HG03558 (cell line): Measurements from ENCODE around the gene GTF3A.
"Not testable (repeated sequence)": the region's sequence is repeated elsewhere in the genome, so short reads cannot be mapped to it uniquely, and the experiment has no call there.

Experiments used
- ATAC-seq: cut with Tn5 transposase; IDR thresholded peaks from one replicate; pipeline ENCODE4 v1.9.1; 2021; ENCODE audit warnings: moderate number of reproducible peaks; ENCODE audit not compliant: unreplicated experiment; ENCODE audit errors: extremely low read depth

GTF3A gene

DNA sequence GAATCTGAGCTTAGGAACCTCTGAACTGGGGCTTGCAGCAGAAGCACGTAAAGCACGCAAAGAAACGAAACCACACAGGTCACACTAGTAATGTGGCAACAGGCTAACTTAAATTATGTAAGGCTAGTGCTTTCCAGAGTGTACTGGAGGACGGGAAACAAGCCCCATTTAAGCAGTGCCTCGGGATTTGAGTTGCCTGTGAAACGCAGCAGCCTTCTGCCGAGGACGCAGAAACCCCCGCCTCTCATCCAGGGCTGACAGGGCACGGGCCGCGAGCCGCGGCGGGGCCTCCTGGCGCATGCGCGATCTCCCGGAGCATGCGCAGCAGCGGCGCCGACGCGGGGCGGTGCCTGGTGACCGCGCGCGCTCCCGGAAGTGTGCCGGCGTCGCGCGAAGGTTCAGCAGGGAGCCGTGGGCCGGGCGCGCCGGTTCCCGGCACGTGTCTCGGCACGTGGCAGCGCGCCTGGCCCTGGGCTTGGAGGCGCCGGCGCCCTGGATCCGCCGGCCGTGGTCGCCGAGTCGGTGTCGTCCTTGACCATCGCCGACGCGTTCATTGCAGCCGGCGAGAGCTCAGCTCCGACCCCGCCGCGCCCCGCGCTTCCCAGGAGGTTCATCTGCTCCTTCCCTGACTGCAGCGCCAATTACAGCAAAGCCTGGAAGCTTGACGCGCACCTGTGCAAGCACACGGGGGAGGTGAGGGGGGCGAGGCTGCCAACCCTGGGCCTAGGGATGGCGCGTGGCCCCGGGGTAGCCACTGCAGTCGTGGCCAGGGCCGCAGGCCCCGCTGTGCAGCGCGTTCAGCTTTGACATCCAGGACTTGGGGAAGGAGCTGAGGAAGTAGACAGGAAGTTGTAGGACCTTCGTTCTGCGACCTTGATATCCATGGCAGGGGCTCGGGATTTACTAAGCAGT, at the start of gene GTF3A:
Gene GTF3A, plus strand, starts transcription at position 374 of the 912 bp plus-strand sequence.
- peak; percentile 35 for ATAC-seq

DNA sequence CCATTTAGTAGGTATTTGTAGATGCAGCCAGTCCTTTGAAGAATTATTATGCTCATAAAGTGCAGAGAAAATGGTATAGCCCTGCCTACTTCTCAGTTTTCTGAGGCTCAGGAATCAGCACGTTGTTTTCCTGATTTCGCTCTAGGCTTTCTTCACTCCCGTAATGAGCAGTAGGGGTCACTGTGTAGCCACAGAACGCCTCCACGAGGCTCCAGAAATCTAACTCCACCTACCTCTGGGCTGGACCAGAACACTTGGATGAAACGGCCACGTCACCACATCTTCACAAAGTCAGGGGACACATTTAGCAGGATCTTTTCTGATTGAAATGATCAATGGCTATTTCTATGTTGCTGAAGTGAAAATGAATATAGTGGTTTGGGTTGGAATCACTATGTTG, 49.8 kb upstream of the GTF3A start:
- ATAC-seq, result no peak

DNA sequence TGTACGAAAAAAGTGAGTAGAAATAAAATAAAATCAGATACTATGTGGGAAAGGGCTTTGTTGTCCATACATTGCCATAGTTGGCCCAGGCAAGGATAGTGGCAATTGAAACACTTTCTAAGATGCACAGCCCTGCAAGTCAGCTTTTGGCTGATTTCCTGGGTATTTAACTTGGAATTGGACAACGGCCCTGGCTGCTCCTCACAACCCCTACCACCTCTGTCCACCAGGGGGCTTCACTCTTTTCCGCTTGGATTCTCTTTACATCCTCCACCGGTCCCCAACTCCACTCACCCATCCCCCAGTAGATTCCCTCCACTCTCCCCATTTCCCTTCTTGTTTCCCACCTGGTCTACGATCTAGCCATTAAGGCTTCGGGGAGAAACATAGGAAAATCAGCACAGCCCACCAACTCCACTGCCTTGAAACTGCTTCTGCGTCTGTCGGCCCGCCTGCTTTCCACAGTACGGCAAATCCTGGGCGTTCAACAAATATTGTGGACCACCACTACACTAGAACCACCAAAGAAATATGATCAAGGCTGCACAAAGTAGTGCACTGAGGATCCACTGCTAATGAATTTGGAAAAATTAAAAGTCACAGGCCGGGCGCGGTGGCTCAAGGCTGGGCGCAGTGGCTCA, 48.6 kb upstream of the GTF3A start:
- ATAC-seq, result no peak

DNA sequence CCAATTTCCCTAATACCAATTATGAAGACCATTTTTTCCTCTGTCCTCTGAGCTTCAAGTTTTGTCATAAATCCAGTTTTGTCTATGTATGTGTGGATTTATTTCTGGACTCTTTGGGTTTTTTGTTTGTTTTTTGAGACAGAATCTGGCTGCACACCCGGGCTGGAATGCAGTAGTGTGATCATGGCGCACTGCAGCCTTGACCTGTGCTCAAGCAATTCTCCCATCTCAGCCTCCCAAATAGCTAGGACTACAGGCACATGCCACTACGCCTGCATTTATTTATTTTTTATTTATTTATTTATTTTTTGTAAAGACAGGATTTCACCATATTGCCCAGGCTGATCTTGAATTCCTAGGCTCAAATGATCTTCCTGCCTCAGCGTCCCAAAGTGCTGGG, 45.3 kb upstream of the GTF3A start:
- ATAC-seq, result no peak

DNA sequence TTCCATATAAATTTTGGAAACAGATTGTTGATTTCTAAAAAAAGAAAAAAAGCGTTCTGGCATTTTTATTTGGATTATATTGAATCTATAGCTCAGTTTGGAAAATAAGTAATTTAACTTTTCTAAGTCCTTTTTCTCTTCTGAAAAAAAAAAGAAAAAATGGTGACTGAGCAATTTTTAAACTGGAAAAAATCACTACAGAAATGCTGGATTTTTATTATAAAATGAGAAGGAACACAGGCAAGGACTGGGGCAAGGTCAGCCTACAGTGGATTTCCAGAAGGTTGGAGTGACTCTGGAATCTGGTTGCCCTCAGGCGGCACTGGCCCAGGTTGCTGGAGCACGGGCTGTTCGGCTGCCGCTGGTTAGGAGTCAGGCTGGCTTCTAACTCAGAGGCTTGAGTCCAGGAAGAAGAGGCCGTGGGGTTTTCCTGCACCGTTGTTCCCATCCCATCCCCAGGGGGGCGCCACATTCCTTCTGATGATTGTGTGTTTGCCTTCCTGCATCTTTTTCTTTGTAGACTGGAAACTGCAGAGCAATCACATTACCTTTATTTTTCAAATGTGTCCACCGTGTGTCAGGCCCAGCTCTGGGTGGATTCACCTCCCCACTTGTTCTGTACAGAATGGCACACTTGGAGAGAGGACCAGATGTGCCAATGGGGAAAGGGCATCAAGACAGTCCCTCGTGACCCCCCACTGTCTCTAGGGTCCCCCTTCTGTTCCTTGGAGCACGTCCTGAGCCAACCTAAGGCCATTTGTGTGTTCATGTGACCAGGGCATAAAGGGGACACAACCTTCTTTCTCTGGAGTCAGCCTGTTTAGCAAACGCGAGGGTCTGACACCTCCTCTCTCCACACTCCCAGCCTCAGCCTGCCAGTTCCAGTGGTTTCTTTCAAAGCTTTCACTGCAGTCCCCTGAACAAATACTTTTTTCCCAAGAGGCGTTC, 44.5 kb upstream of the GTF3A start:
- ATAC-seq, result no peak

DNA sequence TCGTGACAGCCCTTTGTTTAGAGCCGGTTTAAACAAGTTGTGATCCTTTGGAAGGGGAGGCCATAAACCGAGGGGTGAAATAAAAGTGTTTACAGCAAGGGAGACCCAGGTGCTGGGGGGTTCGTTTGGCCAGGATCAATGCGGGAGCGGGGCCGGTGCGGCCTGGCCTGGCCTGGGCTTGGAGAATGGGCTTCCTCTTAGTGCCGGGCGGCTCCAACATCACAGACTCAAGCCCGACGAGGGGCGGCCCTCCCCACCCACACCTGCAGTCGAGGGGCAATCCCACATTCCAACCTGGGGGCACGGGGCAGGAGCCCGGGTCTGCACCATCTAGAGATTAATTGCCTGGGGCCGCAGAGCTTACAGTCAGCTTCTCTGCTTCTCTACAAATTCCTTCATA, 42.8 kb upstream of the GTF3A start:
- ATAC-seq, result no peak

DNA sequence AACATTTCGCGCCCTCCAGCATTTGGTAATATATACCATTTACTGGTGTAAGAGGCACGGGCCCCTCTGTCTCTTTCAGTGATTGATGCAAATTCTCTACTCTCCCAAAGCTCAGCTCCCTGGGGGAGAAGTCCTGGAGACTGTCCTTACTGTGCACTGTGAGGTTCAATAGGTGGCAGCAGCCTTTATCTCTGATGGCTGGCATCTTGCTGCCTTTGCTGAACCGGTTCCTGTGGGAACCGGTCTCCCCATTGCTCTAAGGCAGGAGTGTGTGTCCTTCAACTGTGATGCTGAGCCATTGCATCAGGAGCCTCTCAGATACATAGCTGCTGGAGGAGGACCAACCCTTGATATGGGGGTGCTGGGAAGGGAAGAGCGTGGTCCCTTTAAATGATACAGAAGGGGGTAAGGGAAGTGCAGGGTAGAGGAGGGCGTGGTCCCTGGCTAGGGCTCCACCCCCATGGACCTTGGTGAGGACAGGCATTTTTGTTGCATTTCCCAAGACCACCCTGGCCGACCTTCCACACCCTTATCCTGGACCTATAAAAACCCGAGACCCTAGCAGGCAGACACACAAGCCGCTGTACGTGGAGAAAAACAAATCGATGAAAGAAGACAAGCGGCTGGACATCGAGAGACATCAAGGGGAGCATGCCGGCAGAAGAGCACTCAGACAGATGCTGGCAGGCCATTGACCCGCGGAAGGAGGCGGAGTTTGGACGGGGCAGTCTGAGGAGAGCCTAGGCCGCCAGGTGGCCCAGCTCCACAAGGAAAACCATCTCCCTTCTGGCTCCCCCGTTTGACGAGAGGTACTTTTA, 41.1 kb upstream of the GTF3A start:
- no peak for ATAC-seq

DNA sequence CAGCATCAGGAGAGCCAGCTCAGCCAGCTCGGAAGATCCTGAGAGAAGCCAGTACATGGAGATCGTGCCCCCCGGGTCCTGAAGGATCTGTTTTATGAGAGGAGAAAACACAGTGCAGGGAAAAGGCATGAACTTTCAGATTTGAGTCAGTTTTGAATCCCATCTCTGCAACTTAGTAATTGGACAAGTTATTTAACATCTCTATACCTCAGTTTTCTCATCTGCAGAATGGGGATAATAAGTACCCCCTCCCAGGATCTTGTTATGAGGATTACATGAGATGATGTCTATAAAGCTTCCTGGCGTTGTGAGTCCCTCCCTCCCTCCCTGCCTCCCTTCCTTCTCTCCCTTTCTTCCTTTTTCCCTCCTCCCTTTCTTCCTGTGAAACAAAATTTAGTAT, 40.1 kb upstream of the GTF3A start:
- no peak for ATAC-seq

DNA sequence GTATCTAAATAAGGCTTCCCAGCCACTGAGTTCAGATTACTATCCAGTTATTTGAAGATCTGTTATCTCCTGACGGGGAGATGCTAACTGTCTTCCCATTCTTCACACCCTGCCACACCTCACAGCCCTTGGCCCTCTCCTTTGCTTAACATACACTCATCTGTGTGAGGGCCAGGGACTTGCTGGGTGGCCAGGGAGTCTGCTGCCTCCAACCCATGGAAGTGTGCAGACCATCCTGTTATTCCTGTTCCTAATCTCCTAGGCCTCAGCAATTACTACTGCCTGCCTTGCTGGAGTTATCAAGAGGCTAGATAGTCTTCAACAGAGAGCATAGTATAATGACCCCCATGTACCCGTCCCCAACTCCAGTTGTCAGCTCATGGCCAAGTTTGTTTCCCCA, 36.2 kb upstream of the GTF3A start:
- ATAC-seq, result no peak

DNA sequence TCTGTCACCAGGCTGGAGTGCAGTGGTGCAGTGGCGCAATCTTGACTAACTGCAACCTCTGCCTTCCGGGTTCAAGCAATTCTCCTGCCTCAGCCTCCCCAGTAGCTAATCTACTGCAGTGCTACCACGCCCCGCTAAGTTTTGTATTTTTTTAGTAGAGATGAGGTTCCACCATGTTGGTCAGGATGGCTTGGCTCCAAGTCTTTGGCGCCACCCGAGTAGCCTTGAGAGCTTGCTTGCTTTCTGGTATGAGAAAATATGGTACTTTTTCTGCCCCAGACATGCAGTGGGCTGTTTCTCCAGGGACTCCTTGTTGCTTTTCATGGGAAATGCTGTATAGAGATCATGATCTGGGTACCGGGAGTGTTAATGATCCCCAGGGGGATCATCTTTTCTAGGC, 34.5 kb upstream of the GTF3A start:
- ATAC-seq, result no peak

DNA sequence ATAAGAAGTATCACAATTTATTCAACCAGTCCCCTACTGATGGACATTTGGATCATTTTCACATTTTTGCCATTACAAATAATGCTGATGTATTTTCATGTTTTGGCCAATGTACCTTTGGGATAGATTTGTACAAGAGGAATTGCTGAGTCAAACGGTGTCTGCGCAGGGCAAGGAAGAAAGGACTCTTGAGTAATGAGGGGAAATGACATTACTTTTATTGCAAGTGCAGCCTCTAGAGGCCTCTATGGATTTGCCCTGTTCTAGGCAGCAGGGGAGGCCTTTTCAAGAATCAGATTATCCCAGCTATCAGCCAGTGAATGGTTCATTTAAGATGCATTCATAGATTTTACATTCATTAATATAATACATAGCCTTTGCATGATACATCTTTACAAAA, 32.9 kb upstream of the GTF3A start:
- ATAC-seq, result no peak

DNA sequence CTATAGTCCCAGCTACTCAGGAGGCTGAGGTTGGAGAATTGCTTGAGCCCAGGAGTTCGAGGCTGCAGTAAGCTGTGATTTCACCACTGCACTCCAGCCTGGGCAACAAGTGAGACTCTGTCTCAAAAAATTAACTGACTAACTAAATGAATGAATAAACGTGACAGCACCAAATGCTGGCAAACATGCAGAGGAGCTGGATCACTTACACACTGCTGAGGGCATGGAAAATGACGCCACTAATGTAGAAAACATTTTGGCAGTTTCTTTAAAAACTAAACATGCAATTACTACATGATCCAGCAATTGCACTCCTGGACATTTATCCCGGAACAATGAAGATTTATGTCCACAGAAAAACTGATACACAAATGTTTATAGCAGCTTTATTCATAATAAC, 31.3 kb upstream of the GTF3A start:
- ATAC-seq, result no peak

DNA sequence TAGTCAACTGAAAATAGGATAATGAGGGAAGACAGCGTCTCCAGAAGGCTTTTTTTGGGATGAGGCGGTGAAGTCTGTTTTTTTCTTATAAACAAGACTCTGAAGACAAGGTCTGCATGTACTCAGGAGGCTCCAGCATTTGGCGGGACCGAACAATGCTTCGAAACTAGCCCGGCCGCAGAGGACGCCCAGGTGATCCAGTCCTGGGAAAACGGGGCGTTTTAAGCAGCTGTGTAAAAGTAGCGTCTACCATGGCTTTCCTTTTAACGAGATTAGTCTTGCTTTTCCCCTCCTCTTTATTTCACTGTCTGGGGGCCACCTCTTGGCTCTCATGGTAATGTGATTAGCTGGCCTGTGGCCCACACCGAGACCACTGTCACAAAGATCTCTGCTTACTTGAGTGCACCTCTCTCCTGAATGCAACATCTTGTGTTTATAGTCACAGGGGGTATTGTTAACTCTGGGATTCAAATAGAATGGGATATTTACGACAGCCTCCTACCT, 29.4 kb upstream of the GTF3A start:
- ATAC-seq, result no peak

DNA sequence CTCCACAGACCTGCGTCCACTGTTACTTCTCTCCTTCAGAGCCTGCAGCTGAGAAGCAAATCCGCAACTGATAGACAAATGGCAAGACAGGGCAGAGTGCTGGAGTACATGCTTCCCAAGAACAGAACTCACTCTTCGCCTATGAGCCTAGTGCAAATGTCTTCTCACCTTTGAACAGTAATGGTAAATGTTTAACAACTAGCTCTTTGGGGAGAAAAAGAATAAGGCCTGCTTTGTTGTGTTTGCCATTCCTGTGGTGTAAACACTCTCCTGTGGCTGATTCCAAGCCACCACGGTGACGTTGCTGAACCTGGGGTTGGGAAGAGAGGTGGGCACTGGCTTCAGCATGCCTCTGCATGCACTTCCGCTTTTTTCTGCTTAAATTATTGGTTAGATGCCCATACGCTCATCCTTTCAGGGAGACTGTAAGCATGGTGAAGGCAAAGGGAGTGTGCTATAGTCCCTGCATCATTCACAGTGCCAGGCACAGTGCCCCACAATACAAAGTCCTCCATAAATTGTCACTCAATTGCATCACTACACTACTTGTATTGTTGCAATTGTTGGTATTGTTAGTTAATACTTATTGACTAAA, 28.1 kb upstream of the GTF3A start:
- ATAC-seq, result no peak

DNA sequence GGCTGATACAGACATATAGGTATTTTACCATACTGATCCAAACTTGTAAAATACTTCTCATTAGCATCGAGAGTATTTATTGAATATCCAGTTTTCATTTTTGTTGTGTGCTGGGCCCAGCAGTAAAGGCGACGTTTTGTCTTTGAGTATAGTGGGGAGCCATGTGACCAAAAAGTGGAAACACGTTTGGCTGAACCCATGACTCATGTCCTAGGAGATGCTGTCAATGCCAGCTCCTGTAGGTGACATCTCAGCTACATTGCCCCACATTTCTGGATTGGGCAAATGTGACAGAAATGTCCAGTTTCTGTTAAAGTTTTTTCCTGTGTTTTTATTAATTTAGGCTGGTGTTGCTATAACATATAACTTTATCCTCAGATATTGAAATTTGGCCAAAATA, 26.1 kb upstream of the GTF3A start:
- no peak for ATAC-seq

DNA sequence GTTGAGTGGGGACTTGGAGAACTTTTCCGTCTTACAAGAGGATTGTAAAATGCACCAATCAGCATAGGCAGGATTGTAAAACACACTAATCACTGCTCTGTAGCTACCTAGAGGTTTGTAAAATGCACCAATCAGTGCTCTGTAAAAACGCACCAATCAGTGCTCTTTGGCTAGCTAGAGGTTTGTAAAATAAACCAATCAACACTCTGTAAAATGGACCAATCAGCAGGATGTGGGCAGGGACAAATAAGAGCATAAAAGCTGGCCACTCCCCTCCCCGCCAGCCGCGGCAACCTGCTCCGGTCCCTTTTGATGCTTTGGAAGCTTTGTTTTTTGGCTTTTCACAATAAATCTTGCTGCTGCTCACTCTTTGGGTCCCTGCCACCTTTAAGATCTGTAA, 24.0 kb upstream of the GTF3A start:
- not testable (repeated sequence) for ATAC-seq

DNA sequence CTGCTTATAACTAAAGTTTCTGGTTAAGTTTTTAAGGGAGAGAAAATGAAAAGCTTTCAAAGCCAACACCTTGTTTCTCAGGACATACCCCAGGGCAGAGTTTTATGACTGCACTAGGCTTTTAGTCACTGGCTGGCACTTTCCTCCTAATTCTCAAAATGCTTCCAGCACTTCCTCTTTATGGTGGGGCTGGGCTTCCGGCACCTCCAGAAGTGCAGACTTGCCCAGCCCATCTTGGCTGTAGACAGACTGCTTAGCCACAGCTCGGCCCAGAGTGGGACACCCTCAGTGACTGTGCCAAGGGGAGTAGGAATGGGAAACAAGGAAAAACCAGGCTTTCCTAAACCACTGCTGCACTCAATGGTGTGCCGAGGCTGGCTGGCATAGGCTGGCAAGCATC, 23.2 kb upstream of the GTF3A start:
- ATAC-seq, result no peak

DNA sequence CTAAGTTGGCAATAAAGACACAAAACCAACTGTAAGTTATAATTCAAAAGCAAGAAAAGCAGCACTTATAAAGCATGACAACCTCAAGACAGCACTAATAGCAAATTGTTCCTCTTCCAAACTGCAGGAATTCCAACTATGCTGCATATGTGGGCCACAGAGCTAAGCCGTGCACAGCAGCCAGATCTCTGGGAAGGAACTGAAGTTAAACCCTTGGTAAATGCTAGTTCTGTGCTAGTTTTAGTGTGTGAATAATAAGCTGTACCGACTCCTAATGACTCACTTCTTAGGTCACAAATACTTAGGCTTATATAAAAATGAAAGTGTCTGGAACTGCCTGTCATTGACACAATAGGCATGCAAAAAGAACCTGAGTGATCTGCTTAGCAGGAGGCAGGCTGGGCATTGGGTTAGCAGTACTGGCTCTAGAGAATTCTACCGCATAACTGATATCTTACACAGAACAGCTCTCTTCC, 21.2 kb upstream of the GTF3A start:
- ATAC-seq, result no peak

DNA sequence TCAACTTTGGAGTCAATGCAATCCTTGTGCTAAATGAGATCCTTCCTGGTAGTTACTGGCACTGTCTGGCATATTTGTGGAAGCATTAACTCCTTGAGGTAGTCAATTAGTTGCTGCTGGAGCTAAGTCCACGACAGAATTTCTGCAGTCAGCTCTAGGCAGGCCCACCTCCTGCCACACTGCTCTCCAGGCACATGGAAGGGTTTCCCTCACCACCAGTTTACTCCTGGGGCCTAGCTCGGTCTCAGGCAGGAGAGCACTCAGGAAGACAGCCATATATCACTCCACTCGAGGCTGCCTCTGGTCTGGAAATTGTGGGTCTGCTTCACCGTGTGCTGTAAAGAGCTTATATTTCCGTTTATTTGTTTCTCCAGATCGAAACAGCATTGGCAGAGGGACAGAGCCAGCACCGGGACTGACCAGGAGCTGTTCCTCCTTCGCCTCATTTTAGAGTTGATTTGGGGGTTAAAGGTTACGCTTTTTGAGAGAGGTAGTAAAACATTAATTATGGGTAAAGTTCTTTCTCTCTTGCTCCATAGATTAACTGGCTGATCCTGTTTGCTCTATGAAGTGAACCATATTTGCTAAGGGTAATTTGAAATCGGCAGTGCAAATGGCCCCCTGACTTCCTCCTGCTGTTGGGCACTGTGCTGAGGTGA, 20.6 kb upstream of the GTF3A start:
- ATAC-seq, result no peak
